Left ventricle myocardium superior (tissue), 1 donor: Measurements from ENCODE around the gene KLK14. TPM values are rescaled to one million over a fixed set of nuclear protein-coding genes. Genes with fewer than 3 reads are reported as not detected.

Experiments used
- ATAC-seq: fragments of 200-7000 bp; cut with Tn5 transposase; one replicate; pipeline ENCODE4 v1.9.1; 2020; ENCODE audit warnings: mild to moderate bottlenecking, moderate library complexity
- DNase-seq: peaks from one replicate; pipeline ENCODE4 v3.0.0-alpha.2; 2020
- intact Hi-C: fragments of 100-400 bp; cut with micrococcal nuclease; formaldehyde crosslinking; loops from one replicate; pipeline ENCODE4 v1.11.0; 2022
- total RNA-seq: library from RNA; stranded (reverse); fragmentation: NEBNext Ultra II Directional; extraction: Animal tissue kit (Norgen Biotek cat#: 25700); gene quantifications from one replicate; pipeline ENCODE4 v1.2.1, GENCODE V29; 2021
- donor health status: DM: no; HTN: yes; CAD: no; lungs with severe emphysema.

KLK14 gene
- total RNA-seq, 1 donor from 2014 or later: 0.89 TPM

DNA sequence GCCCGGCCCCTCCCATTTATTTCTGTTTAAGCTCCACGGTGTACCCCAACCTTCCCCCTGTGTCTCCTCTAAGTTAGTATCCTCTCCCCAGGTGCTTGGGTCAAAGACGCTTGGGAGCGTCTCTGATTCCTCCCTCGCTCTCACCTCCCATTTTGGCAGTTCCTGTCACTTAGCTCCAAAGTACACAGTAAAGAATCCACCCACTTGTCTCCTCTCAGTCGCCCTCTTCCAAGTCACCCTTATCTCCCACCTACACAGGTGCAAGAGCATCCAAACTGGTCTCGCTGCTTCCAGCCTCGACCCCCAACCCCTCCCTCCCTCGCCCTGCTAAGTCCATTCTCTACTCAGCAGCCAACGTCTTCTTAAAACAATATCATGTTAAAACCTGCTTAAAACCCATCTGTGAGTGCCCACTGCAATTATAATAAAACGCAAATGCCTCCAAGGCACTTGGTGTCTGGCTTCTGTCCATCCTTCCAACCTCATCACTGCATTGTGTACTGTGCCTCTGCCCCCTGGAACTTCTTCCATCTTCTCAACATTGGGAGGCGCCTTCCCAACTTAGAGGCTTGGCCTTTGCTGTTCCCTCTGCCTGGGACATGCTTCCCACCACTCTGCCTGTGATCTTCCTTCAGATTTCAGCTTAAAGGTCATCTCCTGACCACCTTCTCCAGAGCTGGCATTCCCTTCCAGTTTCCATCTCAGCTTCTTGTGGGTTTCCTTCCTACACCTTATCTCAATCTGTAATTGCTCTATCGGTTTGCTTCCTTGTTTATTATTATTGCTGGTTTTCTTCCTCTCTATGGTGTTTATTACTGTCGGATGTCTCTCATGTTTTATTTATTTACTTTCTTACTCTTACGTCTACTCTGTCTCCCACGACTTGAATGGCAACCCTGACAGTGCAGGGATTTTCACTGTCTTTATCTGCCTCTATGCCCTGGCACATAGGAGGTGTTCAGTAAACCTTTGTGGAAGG, 9.5 kb upstream of the KLK14 start:
- ATAC-seq (no peak), DNase-seq (no peak)
- intact Hi-C loops: no loop called here

DNA sequence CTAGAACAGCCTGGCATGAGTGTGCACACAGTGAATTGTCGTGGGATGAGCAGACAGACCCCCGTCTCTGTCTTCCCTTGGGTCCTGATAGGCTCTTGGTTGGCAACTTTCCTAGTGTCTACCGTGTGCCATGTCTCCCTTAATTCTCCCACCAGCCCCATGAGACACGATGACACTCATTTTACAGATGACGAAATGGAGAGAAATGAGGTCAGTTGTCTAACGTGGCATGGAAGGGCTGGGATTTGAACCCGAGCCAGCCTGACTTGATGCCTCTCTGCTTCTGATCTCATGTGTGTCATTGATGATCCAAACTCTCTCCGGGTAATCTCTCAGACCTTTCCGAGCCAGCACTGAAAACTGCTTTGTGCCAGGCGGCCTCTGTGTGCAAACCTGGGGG, 8.4 kb upstream of the KLK14 start:
- DNase-seq: no peak
- no peak for ATAC-seq
- intact Hi-C loops: no loop called here

DNA sequence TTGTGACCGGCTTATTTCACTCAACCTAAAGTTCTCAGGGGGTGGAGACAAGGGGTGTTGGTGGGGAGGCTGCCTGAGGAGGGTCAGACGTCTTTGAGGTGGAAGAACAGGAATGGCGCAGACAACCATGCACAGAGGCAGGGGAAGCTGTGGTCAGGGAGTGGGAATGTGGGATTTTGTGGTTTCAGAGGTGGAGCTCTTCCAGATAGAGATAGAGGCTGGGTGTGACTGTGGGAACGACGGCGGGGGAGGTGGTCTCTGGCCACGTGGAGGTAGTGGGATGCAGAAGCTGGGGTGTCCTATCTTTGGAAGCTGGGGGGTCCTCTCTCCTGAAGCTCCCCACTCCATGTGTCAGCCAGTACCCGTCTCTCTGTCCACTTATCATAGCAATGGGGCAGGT, 7.8 kb upstream of the KLK14 start:
- ATAC-seq (no peak), DNase-seq (no peak)
- intact Hi-C loops: no loop called here

DNA sequence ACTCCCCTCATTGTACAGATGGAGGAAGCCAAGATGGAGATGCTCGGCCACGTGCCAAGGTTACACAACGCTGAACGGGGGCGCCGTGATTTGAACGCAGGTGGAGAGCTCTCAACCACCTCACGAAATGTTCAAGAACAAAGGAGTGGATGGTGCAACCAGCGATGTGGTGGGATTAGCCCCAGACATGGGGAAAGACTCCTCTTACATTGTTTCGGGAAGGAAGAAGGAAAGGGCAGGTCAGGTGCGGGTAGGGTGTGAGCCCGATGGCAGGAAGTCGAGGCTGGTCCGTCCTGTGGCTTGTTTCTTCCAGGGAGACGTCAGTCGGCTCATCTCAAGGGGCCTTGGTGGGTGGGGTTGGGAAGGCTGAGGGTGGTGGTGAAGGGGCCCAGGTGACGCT, 7.1 kb upstream of the KLK14 start:
- no peak for DNase-seq
- intact Hi-C loops: no loop called here
- no peak for ATAC-seq

DNA sequence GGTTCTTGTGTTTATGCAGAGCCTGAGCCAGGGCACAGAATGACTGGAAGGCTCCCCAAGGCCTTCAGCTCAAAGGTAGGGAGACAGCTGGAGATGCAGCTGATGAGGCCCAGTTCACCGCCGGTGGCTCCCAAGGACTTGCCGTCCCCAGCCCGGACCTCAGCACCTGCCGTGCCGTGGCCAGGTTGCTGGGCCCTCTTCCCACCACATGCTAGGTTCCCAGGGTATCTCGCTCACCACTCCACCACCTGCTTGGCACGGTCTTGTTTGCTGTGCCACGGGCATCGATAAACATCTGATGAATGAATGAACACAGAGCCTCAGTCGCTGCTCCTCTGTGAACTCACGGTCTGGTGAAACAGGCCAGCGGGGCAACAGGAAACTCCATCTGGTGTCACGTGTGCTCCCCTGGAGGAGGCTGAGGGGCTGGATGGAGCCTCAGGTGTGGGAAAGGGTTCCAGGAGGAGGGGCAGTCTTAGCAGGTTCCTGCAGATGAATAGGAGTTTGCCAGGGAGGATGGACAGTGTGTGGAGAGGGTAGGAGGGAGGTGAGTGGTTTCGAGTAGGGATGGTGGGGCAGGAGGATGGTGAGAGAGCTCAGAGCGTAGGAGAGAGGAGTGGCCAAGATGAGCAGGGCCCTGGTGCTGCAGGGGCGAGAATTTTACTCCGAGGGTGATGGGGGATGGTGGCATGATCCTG, 3.6 kb upstream of the KLK14 start:
- no peak for ATAC-seq
- no peak for DNase-seq
- intact Hi-C loops: no loop called here

DNA sequence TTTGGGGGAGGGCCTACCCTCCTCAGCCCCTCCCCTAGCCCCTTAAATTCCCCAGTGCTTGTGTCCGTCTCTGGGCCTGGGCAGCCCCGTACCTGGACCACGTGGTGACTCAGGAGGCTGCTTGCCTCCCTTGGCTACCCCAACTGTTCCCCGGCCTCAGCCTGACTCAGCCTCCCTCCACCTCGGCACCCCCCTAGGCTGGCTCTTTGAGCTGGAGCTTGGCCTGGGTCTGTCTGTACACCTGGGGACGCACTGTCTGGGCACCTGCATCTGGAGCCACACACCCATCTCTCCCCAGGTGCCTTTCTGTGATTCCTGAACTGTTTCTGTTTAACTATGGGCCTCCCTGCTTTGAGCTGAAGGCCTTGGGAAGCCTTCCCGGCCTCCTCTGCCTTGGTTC, 1.8 kb upstream of the KLK14 start:
- ATAC-seq: no peak
- intact Hi-C loops: no loop called here

DNA sequence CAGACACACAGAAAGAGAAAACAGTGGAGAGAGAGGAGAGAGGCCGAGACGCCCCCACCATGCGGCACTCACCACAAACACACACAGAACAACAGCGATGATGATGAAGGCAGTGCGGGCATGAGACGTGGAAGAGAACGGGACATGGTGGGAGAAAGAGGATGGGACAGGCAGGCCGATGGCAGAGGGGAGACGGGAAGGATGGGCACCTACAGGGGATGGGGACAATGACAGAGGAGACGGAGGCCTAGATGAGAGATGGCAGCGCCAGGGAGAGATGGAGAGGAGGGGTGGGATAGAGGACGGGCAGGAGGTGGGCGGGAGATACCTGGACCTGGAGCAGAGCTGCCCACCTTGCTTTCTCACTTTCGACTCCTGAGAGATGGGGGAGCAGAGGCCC, 1.1 kb upstream of the KLK14 start:
- DNase-seq: no peak
- intact Hi-C loops: no loop called here
- ATAC-seq: no peak

More for the DNA sequence above, 1.8 kb upstream of the KLK14 start:
- DNase-seq: no peak

DNA sequence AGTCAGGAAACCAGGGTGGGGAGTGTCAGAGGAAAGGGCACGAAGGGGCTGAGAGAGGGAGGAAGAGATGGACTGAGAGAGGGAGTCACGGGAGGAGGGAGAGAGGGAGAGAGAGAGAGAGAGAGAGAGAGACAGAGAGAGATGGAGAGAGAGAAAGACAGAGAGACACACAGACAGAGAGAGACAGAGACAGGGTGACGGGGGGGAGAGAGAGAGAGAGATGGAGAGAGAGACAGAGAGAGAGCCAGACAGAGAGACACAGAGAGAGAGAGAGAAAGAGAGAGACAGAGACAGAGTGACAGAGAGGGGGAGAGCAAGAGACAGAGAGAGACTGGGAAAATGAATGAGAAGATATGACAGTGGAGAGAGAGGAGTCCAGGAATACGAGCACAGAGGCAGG, 494 bp upstream of the KLK14 start:
- ATAC-seq: no peak
- no peak for DNase-seq
- intact Hi-C loops: no loop called here

DNA sequence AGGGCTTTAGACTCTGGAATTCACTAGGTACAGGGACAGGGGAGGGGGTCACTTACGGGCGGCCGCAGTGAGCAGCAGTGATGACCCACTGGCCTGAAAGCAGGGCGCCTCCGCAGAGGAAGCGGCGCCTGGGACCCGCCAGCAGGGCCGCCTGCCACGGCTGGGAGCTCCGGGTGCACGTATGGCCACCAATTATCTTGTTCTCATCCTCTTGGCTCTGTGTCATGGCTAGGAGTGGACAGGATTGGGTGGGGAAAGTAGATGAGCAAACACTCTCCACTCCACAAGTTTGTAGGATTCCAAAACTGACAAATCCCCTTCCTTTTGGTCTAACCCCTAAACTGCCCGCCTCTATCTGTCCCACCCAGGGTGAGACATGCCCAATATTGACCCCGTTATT, 1.2 kb downstream of the KLK14 start:
- intact Hi-C loops: no loop called here
- ATAC-seq (no peak), DNase-seq (no peak)

DNA sequence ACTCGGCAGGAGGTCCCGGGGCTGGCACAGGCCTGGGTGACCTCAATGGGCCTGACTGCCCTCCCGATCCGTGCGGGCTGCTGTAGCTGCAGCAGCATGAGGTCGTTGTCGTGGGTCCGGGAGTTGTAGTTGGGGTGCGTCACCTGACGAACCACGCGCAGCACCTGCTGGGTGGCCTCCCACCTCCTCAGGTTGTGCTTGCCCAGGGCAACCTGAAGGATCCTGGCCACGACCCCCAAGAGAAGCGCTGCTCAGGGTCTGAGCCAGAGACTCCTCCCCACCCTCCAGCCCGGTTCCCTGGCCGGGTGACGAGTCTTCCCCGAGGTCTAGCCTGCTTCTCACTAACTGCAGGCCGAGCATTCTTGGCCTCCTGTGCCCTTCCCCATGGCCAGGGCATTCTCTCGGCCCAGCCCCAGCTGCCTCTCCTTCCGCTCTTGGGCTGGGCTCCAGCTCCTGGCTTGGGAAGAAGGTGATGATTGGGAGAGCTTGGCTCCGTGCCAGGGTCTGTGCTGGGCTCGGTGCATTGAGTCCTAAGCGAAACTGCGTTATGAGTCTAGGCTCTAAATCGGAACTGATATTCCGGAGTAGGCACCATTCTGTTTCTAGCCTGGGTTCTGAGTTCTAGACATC, 3.1 kb downstream of the KLK14 start:
- DNase-seq: peak; percentile 86
- peak; percentile 93 for ATAC-seq

DNA sequence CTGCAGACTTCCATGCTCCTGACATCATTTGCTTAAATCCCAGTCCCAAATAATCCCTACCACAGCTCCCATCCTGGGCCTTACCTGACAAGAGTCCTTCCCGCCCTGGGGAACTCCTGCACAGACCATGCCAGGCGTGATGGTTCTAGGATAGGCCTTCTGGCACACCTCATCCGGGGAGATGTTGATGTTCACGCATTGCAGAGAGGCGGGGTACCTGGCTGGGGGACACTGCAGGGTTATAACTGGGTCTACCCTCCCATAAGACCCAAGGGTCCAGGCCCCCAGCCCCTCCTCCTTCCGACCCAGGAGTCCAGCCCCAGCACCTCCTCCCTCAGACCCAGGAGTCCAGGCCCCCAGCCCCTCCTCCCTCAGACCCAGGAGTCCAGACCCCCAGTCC, 4.0 kb downstream of the KLK14 start:
- intact Hi-C loops: no loop called here
- DNase-seq (no peak), ATAC-seq (no peak)

More for the DNA sequence above, 3.1 kb downstream of the KLK14 start:
- intact Hi-C loops: no loop called here

DNA sequence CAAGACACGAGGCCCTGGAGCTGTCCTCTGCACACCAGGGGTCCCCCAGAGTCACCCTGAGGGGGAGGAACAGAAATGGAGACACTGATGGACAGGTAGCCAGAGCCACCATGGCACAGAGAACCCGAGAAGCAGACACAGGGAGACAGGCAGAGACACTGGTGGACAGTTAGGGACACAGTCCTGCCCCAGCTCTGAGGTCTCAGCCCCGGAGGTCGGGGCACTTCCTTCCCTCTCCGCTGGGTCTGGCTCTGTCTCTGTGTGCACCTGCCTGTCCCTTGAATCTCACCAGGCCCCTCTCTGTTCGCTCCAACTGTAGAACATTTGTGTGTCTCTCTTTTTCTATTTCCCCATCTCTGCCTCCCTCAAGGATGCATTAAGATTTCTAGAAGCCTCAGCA, 4.6 kb downstream of the KLK14 start:
- ATAC-seq (no peak), DNase-seq (no peak)
- intact Hi-C loops: no loop called here

DNA sequence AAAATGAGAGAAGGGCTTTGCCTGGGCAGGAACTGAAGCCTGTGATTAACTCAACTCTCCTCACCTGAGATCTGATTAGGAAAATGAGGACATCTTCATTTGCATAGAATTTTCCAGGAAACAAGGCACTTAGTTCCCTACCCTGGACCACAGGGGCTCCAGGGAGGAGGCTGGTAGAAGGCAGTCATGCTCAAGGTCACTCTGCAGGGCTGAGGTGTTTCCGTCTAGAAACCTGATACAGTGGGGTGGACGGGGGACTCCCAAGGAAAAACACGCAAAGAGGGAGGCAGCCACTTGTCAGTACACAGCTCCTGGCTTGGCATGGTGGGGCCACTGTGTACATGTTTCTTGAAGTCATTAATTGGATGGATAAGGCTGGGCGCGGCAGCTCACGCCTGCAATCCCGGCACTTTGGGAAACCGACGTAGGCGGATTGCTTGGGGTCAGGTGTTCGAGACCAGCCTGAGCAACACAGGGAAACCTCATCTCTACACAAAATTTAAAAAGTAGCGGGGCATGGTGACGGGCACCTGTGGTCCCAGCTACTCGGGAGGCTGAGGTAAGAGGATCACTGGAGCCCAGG, 6.0 kb downstream of the KLK14 start:
- ATAC-seq: no peak
- intact Hi-C loops: no loop called here
- no peak for DNase-seq

DNA sequence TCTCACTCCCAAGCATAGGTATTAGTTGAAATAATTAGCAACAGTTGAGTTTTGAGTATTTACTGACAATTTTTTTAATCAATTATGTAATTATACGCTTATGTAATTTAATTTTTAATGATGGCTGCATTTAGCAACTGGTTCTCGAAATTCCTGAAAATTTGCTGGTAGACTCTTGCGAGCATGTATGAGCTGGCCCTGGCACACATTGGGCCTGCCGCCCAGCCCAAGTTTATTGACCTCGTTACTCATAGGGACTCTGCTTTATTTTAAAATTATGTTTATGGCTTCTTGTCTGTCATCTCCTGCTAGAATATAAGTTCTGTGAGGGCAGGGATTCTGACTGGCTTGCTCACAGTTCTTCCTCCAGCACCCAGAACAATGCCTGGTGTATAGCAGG, 6.7 kb downstream of the KLK14 start:
- intact Hi-C loops: no loop called here
- no peak for ATAC-seq
- DNase-seq: no peak

DNA sequence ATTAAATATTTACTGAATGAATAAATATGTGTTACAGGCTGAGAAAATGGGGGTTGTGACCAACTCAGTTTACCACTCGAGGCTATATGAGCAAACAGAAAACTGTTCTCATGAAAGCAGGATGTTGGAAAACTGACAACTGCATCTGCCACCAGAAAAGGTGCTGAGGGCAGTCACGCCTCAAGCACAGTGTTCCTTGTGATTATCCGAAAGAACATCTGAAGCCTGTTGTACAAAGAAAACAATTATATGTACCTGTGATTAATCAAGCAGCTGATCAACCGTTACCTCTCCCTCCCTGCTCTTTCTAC, 11.6 kb downstream of the KLK14 start:
- no peak for ATAC-seq
- intact Hi-C loops: no loop called here

DNA sequence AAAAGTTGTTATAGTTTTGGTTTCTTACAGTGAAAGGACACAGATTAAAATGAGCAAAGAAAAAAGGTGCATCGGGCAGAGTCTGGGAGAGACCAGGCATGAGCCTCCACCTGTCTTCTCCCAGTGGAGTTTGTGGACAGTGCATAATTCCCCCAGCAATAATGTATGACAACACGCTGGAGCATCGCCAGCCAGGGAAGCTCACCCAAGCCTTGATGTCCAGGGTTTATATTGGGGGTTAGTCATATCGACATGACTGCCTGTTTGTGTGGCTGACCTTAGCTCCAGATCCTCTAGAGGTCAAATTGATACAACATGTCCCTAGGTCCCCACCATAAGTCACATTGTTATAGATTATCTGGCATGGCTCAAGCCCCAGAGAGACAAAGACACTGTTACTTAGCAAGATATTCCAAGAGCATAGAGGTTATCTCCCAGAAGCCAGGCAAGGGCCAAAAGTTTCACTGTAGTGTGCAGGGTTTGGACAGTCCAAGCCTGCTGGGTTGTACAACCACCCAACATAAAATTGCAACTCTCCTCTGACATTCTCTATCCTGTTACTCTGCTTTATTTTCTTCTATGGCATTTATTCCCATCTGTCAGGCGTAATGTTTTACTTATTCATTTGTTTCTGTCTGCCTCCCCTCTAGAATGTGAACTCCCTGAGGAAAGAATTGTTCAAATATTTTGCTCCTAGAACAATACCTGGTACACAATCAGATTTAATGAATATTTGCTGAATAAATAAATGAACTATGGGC, 12.2 kb downstream of the KLK14 start:
- ATAC-seq: no peak
- intact Hi-C loops: no loop called here
- DNase-seq: no peak

More for the DNA sequence above, 11.6 kb downstream of the KLK14 start:
- DNase-seq: no peak

DNA sequence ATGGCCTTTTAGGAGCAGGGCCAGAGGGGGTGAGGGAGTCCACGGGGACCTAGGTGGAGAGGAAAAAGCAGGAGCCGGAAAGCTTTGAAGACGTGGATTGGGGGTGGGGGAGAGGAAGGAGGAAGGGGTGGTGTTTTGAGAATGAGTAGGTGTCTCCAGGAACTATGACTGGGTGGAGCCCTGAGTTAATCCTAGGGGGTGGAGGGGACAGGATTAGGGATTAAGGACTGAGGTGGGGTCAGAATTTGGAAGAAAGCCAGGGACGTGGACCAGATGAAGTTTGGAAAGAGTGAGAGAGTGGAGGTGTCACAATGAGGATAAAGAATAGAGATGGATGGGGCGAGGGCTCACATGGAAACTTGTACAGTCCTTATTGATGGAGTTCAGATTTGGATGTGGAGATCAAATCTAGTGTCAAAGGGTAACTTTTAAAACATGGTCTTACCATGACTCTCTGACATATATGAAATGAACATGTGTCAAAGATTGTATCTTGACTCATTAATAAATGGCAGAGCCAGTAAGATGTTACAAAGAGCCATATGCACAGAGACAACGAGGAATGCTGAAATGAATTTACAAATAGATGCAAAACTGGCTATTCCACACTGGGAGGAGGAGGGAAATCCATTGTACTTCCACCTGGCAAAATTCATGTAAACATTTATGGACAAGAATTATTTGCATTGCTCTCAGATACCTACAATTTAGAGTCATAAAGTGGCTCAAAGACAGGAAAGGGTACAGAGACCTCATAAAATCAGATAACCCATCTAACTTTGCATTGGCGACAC, 16.1 kb downstream of the KLK14 start:
- intact Hi-C loops: no loop called here
- ATAC-seq: no peak
- no peak for DNase-seq

DNA sequence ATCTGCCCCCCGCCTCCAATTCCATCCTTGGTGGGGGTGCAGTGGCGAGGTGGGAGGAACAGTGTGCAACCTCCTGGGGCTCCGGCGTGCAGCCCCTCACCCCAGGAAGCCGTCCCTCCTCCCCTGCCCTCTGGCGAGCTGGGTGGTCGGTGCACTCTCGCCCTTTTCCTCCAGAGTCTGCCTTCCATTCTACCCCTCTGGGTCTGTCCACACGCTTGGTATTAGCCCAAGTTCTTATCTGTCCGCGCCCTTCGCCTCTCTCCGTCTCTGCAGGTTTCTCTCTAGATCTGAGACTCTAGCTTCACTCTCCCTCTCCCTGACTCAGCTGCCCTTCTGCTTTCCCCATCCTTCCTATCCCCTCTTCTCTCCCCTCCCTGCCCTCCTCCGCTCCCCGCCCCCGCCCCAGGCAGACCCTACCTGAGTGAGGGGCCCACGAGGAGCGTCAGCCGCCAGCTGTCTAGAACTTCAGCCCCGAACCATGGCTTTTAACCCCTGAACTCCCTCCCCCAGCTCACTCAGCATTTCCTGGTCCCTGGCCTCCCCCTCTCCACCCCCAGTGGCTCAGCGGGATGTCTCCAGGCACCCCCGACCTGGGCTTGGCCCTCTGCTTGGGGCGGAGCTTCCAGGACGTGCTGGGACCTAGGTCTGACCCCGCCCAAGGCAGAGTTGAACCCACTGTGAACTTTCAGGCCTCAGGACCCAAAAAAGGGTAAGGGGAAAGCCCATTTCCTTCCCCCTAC, 17.3 kb downstream of the KLK14 start:
- intact Hi-C loops: no loop called here
- ATAC-seq (no peak), DNase-seq (no peak)
